ENCODE results near the gene HMGN5.

The HMGN5 gene

GRCh38 chrX:81238166-81238565 is 36.5 kb upstream of the HMGN5 start:
- Histone ChIP-seq H3K4me2 (ENCODE audit: insufficient read depth, low read length) (no peak overlapping the region), H3K27me3 (ENCODE audit: insufficient read depth, low read length, poor library complexity) (no peaks in the 10 kb centered on the region), H3K79me2 (ENCODE audit: insufficient read depth, low read length) (peaks cover 3% of the 10 kb centered on the region; the same call in 1 of the 2 replicates), H3K27ac (ENCODE audit: low read length) (no peak overlapping the region), H3K9ac (ENCODE audit: low read depth, low read length) (no peak overlapping the region), H3K36me3 (ENCODE audit: insufficient read depth, low read length) (peaks cover 29% of the 10 kb centered on the region), H4K20me1 (ENCODE audit: insufficient read depth, low read length) (no peaks in the 10 kb centered on the region), H3K4me3 (ENCODE audit: low read depth in 1 of 2, low read length in 2 of 2) (no peak overlapping the region), H3K4me1 (ENCODE audit: insufficient read depth, low read length) (no peaks in the 10 kb centered on the region), H2AFZ (ENCODE audit: low read depth, low read length) (no peak overlapping the region), H3K9me3 (ENCODE audit: insufficient read depth, low read length, severe bottlenecking) (peaks cover 10% of the 10 kb centered on the region)
- DNase-seq, result no peak
- no peak for ATAC-seq (ENCODE audit: insufficient read depth, low read depth)
- TF ChIP-seq CTCF (IDR thresholded peaks at IDR 0.05; ENCODE audit: borderline replicate concordance, extremely low read depth, low read length, poor library complexity, severe bottlenecking), result no peak
- TF ChIP-seq EZH2 (IDR thresholded peaks at IDR 0.05; ENCODE audit: borderline replicate concordance, low read depth, low read length, severe bottlenecking), result no peak

GRCh38 chrX:81237516-81237915 is 35.8 kb upstream of the HMGN5 start:
- Histone ChIP-seq H3K9ac (ENCODE audit: low read depth, low read length) (no peak overlapping the region), H3K4me2 (ENCODE audit: insufficient read depth, low read length) (no peak overlapping the region), H3K4me3 (ENCODE audit: low read depth in 1 of 2, low read length in 2 of 2) (no peak overlapping the region), H3K36me3 (ENCODE audit: insufficient read depth, low read length) (peaks cover 29% of the 10 kb centered on the region), H4K20me1 (ENCODE audit: insufficient read depth, low read length) (no peaks in the 10 kb centered on the region), H3K79me2 (ENCODE audit: insufficient read depth, low read length) (peaks cover 3% of the 10 kb centered on the region; the same call in 1 of the 2 replicates), H3K27me3 (ENCODE audit: insufficient read depth, low read length, poor library complexity) (no peaks in the 10 kb centered on the region), H2AFZ (ENCODE audit: low read depth, low read length) (no peak overlapping the region), H3K27ac (ENCODE audit: low read length) (no peak overlapping the region), H3K9me3 (ENCODE audit: insufficient read depth, low read length, severe bottlenecking) (peaks cover 10% of the 10 kb centered on the region), H3K4me1 (ENCODE audit: insufficient read depth, low read length) (no peaks in the 10 kb centered on the region)
- no peak for TF ChIP-seq CTCF (IDR thresholded peaks at IDR 0.05; ENCODE audit: borderline replicate concordance, extremely low read depth, low read length, poor library complexity, severe bottlenecking)
- TF ChIP-seq EZH2 (IDR thresholded peaks at IDR 0.05; ENCODE audit: borderline replicate concordance, low read depth, low read length, severe bottlenecking), result no peak
- ATAC-seq (ENCODE audit: insufficient read depth, low read depth), result no peak
- DNase-seq, result no peak

GRCh38 chrX:81232218-81232617 is 30.5 kb upstream of the HMGN5 start:
- Histone ChIP-seq H3K4me2 (ENCODE audit: insufficient read depth, low read length) (no peak overlapping the region), H3K9me3 (ENCODE audit: insufficient read depth, low read length, severe bottlenecking) (no peaks in the 10 kb centered on the region), H3K27ac (ENCODE audit: low read length) (no peak overlapping the region), H3K4me1 (ENCODE audit: insufficient read depth, low read length) (no peaks in the 10 kb centered on the region), H2AFZ (ENCODE audit: low read depth, low read length) (no peak overlapping the region), H3K36me3 (ENCODE audit: insufficient read depth, low read length) (peaks cover 5% of the 10 kb centered on the region; the same call in 1 of the 2 replicates), H3K79me2 (ENCODE audit: insufficient read depth, low read length) (peaks cover 28% of the 10 kb centered on the region), H3K9ac (ENCODE audit: low read depth, low read length) (no peak overlapping the region), H4K20me1 (ENCODE audit: insufficient read depth, low read length) (no peaks in the 10 kb centered on the region), H3K4me3 (ENCODE audit: low read depth in 1 of 2, low read length in 2 of 2) (no peak overlapping the region), H3K27me3 (ENCODE audit: insufficient read depth, low read length, poor library complexity) (no peaks in the 10 kb centered on the region)
- DNase-seq, result no peak
- TF ChIP-seq EZH2 (IDR thresholded peaks at IDR 0.05; ENCODE audit: borderline replicate concordance, low read depth, low read length, severe bottlenecking) (no peak), CTCF (IDR thresholded peaks at IDR 0.05; ENCODE audit: borderline replicate concordance, extremely low read depth, low read length, poor library complexity, severe bottlenecking) (no peak)
- no peak for ATAC-seq (ENCODE audit: insufficient read depth, low read depth)

GRCh38 chrX:81231476-81231875 is 29.8 kb upstream of the HMGN5 start:
- no peaks in the 10 kb centered on the region for H3K9me3 ChIP-seq (ENCODE audit: insufficient read depth, low read length, severe bottlenecking)

More at GRCh38 chrX:81231476-81231875, 29.8 kb upstream of the HMGN5 start:
- peaks cover 25% of the 10 kb centered on the region for H3K79me2 ChIP-seq (ENCODE audit: insufficient read depth, low read length)
- no peaks in the 10 kb centered on the region for H3K36me3 ChIP-seq (ENCODE audit: insufficient read depth, low read length)
- no peaks in the 10 kb centered on the region for H3K4me1 ChIP-seq (ENCODE audit: insufficient read depth, low read length)
- H3K27me3 ChIP-seq (ENCODE audit: insufficient read depth, low read length, poor library complexity), result no peaks in the 10 kb centered on the region
- H3K27ac ChIP-seq (ENCODE audit: low read length), result no peak overlapping the region
- TF ChIP-seq EZH2 (IDR thresholded peaks at IDR 0.05; ENCODE audit: borderline replicate concordance, low read depth, low read length, severe bottlenecking), result no peak
- H3K9ac ChIP-seq (ENCODE audit: low read depth, low read length), result no peak overlapping the region
- no peak for DNase-seq
- no peak for ATAC-seq (ENCODE audit: insufficient read depth, low read depth)
- H2AFZ ChIP-seq (ENCODE audit: low read depth, low read length), result no peak overlapping the region
- no peaks in the 10 kb centered on the region for H4K20me1 ChIP-seq (ENCODE audit: insufficient read depth, low read length)
- no peak overlapping the region for H3K4me2 ChIP-seq (ENCODE audit: insufficient read depth, low read length)
- no peak overlapping the region for H3K4me3 ChIP-seq (ENCODE audit: low read depth in 1 of 2, low read length in 2 of 2)
